Activated CD4-positive, alpha-beta memory T cell treated with anti-CD3 and anti-CD28 coated beads for 36 hours (primary cell): ENCODE results near the gene MBD3L2B. TPM values are rescaled to one million over a fixed set of nuclear protein-coding genes. Genes with fewer than 3 reads are reported as not detected.
"Not testable (repeated sequence)": the region's sequence is repeated elsewhere in the genome, so short reads cannot be mapped to it uniquely, and the experiment has no call there.

ENCODE experiments used
- CTCF ChIA-PET: fragments of 350-600 bp; sonication (Branson Sonifier 250); formaldehyde crosslinking; loops from one replicate; lab custom pipeline; 2021; ENCODE audit warnings: antibody characterized with exemption, inconsistent platforms; lab: Charles Lee
- POLR2A ChIA-PET: fragments of 350-600 bp; sonication (Branson Sonifier 250); formaldehyde crosslinking; loops from one replicate; lab custom pipeline; 2021; ENCODE audit warnings: antibody characterized with exemption; lab: Charles Lee
- DNase-seq: peaks from one replicate; pipeline ENCODE4 v3.0.0-alpha.2; 2020
- H3K27ac Mint-ChIP-seq: one replicate; pipeline ENCODE4 v1.8.0; 2021; ENCODE audit warnings: mixed read lengths
- H3K27me3 Mint-ChIP-seq: one replicate; pipeline ENCODE4 v1.8.0; 2021; ENCODE audit warnings: mixed read lengths
- H3K36me3 Mint-ChIP-seq: one replicate; pipeline ENCODE4 v1.8.0; 2021; ENCODE audit warnings: mixed read lengths
- H3K4me1 Mint-ChIP-seq: one replicate; pipeline ENCODE4 v1.8.0; 2021; ENCODE audit warnings: low read depth, mixed read lengths
- H3K4me3 Mint-ChIP-seq: one replicate; pipeline ENCODE4 v1.8.0; 2021; ENCODE audit warnings: mild to moderate bottlenecking, mixed read lengths
- H3K9me3 Mint-ChIP-seq: one replicate; pipeline ENCODE4 v1.8.0; 2021; ENCODE audit warnings: mixed read lengths
- intact Hi-C: fragments of 100-400 bp; cut with micrococcal nuclease; formaldehyde crosslinking; loops from one replicate; pipeline ENCODE4 v1.15.1; 2023
- total RNA-seq, 2 experiments: library from RNA; stranded (reverse); gene quantifications; one replicate each; pipeline ENCODE4 v1.2.3, GENCODE V29; 2021

Gene MBD3L2B
- total RNA-seq, 2 experiments from 2014 or later: not detected

- H3K9me3 Mint-ChIP-seq, intact Hi-C loops, DNase-seq, H3K27ac Mint-ChIP-seq, H3K4me1 Mint-ChIP-seq, CTCF ChIA-PET, H3K4me3 Mint-ChIP-seq, H3K27me3 Mint-ChIP-seq, POLR2A ChIA-PET, H3K36me3 Mint-ChIP-seq: not testable (repeated sequence)
Measured at GRCh38 chr19:7055679-7056078, 34.4 kb upstream of the MBD3L2B start.

DNA sequence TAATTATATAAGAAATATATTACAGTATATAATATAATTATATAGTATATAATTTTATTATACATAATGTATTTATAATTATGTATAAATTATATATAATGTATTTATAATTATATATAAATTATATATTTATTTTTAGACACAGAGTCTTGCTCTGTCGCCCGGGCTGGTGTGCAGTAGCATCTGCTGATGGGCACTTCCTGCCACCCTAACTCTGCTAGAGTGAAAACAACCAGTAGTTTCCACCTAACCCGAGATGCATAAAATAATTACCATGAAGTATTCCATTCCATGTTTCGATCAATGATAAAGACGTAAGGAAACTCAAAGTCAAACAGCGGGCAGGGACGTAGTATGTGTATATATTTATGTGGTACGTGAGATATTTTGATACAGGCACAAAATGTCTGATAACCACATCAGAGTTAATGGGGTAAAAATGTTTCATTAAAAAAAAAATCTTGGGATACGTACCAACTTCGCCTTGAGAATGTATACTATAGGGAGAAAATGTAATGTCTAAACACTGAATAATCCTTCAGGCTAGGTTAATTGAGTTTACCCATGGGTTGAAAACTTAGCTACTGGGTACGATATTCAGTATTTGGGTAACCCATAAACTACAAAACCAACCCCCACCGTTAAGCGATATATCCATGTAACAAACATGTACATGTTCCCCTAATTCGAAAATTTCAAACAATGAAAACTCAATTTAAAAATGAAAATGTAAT is 33.6 kb upstream of the MBD3L2B start:
- POLR2A ChIA-PET, H3K36me3 Mint-ChIP-seq, H3K27me3 Mint-ChIP-seq, DNase-seq, intact Hi-C loops, H3K4me3 Mint-ChIP-seq, H3K27ac Mint-ChIP-seq, H3K4me1 Mint-ChIP-seq, CTCF ChIA-PET, H3K9me3 Mint-ChIP-seq: not testable (repeated sequence)

DNA sequence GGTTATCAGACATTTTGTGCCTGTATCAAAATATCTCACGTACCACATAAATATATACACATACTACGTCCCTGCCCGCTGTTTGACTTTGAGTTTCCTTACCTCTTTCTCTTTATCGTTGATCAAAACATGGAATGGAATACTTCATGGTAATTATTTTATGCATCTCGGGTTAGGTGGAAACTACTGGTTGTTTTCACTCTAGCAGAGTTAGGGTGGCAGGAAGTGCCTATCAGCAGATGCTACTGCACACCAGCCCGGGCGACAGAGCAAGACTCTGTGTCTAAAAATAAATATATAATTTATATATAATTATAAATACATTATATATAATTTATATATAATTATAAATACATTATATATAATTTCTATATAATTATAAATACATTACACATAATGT is 31.7 kb upstream of the MBD3L2B start:
- H3K36me3 Mint-ChIP-seq, H3K27ac Mint-ChIP-seq, H3K4me3 Mint-ChIP-seq, DNase-seq, POLR2A ChIA-PET, CTCF ChIA-PET, H3K9me3 Mint-ChIP-seq, H3K27me3 Mint-ChIP-seq, H3K4me1 Mint-ChIP-seq, intact Hi-C loops: not testable (repeated sequence)

- H3K4me3 Mint-ChIP-seq, DNase-seq, H3K9me3 Mint-ChIP-seq, H3K27ac Mint-ChIP-seq, H3K27me3 Mint-ChIP-seq, H3K4me1 Mint-ChIP-seq, POLR2A ChIA-PET, intact Hi-C loops, H3K36me3 Mint-ChIP-seq, CTCF ChIA-PET: not testable (repeated sequence)
Measured at GRCh38 chr19:7051421-7051820, 30.2 kb upstream of the MBD3L2B start.

DNA sequence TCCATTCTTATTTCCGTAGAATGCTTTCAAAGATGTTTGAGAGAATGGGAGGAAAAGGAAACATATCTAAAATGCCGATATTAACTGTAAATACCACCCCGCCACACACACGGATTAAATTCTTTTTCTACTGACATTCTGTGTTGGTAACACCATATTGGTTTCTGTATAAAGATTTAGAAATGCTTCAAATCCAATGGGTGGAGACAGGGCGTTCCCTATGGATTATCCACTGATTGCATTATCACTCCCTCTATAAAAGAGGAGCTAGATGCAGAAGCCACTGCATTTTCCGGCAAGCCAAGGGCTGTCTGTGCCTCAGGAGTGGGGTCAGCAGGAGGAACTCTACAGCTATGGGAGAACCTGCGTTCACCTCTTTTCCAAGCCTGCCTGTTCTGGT is 27.8 kb upstream of the MBD3L2B start, which contains the start of gene MBD3L2:
TSS of gene MBD3L2 (plus strand) at position 301 of the 400 bp plus-strand sequence. CDS start at position 354, 53 bp downstream.
- CTCF ChIA-PET, POLR2A ChIA-PET, H3K27ac Mint-ChIP-seq: not testable (repeated sequence)

GRCh38 chr19:7041563-7041962 is 20.3 kb upstream of the MBD3L2B start:
- H3K36me3 Mint-ChIP-seq, H3K27me3 Mint-ChIP-seq, H3K4me1 Mint-ChIP-seq, CTCF ChIA-PET, DNase-seq, intact Hi-C loops, H3K9me3 Mint-ChIP-seq, POLR2A ChIA-PET, H3K4me3 Mint-ChIP-seq, H3K27ac Mint-ChIP-seq: not testable (repeated sequence)

More for the DNA sequence above, 27.8 kb upstream of the MBD3L2B start, which contains the start of gene MBD3L2:
- H3K36me3 Mint-ChIP-seq, DNase-seq, H3K9me3 Mint-ChIP-seq, H3K4me3 Mint-ChIP-seq, intact Hi-C loops, H3K4me1 Mint-ChIP-seq, H3K27me3 Mint-ChIP-seq: not testable (repeated sequence)

GRCh38 chr19:7040079-7040478 is 18.8 kb upstream of the MBD3L2B start, which contains the start of gene MBD3L4:
TSS of gene MBD3L4 (minus strand) at chr19:7040179. CDS start at chr19:7040144, 35 bp downstream.
- intact Hi-C loops, H3K4me1 Mint-ChIP-seq, H3K9me3 Mint-ChIP-seq, H3K36me3 Mint-ChIP-seq, CTCF ChIA-PET, H3K27ac Mint-ChIP-seq, POLR2A ChIA-PET, H3K4me3 Mint-ChIP-seq, DNase-seq, H3K27me3 Mint-ChIP-seq: not testable (repeated sequence)

DNA sequence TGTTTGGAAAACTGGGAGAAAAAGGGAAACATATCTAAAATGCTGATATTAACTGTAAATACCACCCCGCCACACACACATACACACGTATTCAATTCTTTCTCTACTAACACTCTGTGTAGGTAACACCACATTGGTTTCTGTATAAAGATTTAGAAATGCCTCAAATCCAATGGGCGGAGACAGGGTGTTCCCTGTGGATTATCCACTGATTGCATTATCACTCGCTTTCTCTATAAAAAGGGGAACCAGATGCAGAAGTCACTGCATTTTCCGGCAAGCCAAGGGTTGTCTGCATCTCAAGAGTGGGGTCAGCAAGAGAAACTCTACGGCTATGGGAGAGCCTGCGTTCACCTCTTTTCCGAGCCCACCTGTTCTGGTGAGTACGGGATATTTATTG is 9.0 kb upstream of the MBD3L2B start, which contains the start of gene MBD3L5:
TSS of gene MBD3L5 (plus strand) at position 301 of the 400 bp plus-strand sequence. CDS start at position 335, 34 bp downstream.
- H3K4me3 Mint-ChIP-seq, POLR2A ChIA-PET, H3K4me1 Mint-ChIP-seq, H3K9me3 Mint-ChIP-seq, H3K27me3 Mint-ChIP-seq, DNase-seq, intact Hi-C loops, H3K36me3 Mint-ChIP-seq, H3K27ac Mint-ChIP-seq, CTCF ChIA-PET: not testable (repeated sequence)

- intact Hi-C loops, H3K27ac Mint-ChIP-seq, H3K9me3 Mint-ChIP-seq, CTCF ChIA-PET, H3K4me3 Mint-ChIP-seq, DNase-seq, H3K27me3 Mint-ChIP-seq, H3K4me1 Mint-ChIP-seq, POLR2A ChIA-PET, H3K36me3 Mint-ChIP-seq: not testable (repeated sequence)
Measured at GRCh38 chr19:7028790-7029189, 7.6 kb upstream of the MBD3L2B start.

GRCh38 chr19:7018828-7019227 is 2.4 kb downstream of the MBD3L2B start:
- no peak overlapping the region for H3K27ac Mint-ChIP-seq
- intact Hi-C loops: loop anchor here (10.0 kb wide), 3 partner anchors 134 to 326 kb away; partner anchors contain the start of genes ADGRE1 and ARHGEF18

DNA sequence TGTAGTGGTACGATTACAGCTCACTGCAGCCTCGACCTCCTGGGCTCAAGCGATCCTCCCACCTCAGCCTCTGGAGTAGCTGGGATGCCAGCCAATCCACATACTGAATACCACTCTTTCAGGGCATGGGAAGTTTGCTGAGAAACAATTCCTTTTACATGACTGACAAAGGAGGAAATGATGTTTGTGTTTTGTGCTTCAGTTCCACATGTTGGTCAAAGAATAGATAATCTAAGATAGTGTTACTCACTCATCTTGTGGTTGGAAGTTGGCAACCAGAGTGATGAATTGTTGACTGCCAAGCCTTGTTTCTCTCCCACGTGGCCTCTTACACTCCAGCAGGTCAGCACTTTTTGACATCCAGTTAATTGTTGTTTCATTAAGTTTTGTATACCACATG is 7.6 kb downstream of the MBD3L2B start:
- peak overlapping the region; percentile 71 for H3K27ac Mint-ChIP-seq
- H3K4me3 Mint-ChIP-seq: no peak overlapping the region
- H3K27me3 Mint-ChIP-seq: no peaks in the 10 kb centered on the region
- ChIA-PET POLR2A (no interaction called here), CTCF (interaction anchor here (0.9 kb wide), 1 partner anchor 9 kb away, joined by 3 read pairs; no protein-coding TSS in a partner anchor)
- no peaks in the 10 kb centered on the region for H3K9me3 Mint-ChIP-seq
- peak; percentile 37 for DNase-seq
- peaks cover 41% of the 10 kb centered on the region for H3K4me1 Mint-ChIP-seq
- H3K36me3 Mint-ChIP-seq: no peaks in the 10 kb centered on the region
- intact Hi-C loops: loop anchor here (10.0 kb wide), 3 partner anchors 129 to 331 kb away; partner anchors contain the start of genes ADGRE1 and ARHGEF18

More at GRCh38 chr19:7018828-7019227, 2.4 kb downstream of the MBD3L2B start:
- no peak for DNase-seq
- no peaks in the 10 kb centered on the region for H3K27me3 Mint-ChIP-seq
- ChIA-PET CTCF (no interaction called here), POLR2A (no interaction called here)
- H3K4me1 Mint-ChIP-seq: peaks cover 4% of the 10 kb centered on the region
- no peaks in the 10 kb centered on the region for H3K36me3 Mint-ChIP-seq
- no peak overlapping the region for H3K4me3 Mint-ChIP-seq
- H3K9me3 Mint-ChIP-seq: no peaks in the 10 kb centered on the region

- POLR2A ChIA-PET: no interaction called here
- peak overlapping the region; percentile 90 for H3K27ac Mint-ChIP-seq
- H3K9me3 Mint-ChIP-seq: no peaks in the 10 kb centered on the region
- no peaks in the 10 kb centered on the region for H3K27me3 Mint-ChIP-seq
- H3K4me3 Mint-ChIP-seq: peak overlapping the region; percentile 4
- peaks cover 57% of the 10 kb centered on the region for H3K4me1 Mint-ChIP-seq
- DNase-seq: peak; percentile 65
- H3K36me3 Mint-ChIP-seq: no peaks in the 10 kb centered on the region
- intact Hi-C loops: loop anchor here (10.0 kb wide), 3 partner anchors 126 to 334 kb away; partner anchors contain the start of genes ADGRE1 and ARHGEF18
- CTCF ChIA-PET: no interaction called here
Measured at GRCh38 chr19:7010722-7011593, 10.3 kb downstream of the MBD3L2B start.
